KMS-11 (cell line): ENCODE results near the gene OS9.

ENCODE experiments used
- H2AFZ ChIP-seq: fragments of 200-600 bp; sonication (generic); 2 replicates; pipeline ENCODE4 v1.6.1; 2016; ENCODE audit warnings: antibody characterized with exemption, mixed run types, low read depth
- H3K27ac ChIP-seq: fragments of 200-600 bp; sonication (generic); 2 replicates; pipeline ENCODE4 v1.6.1; 2016; ENCODE audit warnings: mild to moderate bottlenecking, mixed run types
- H3K27me3 ChIP-seq: fragments of 200-600 bp; sonication (generic); 2 replicates; pipeline ENCODE4 v1.6.1; 2017; ENCODE audit warnings: mild to moderate bottlenecking, low read depth, mixed run types, moderate library complexity; ENCODE audit not compliant: insufficient read depth
- H3K36me3 ChIP-seq: fragments of 200-600 bp; sonication (generic); 2 replicates; pipeline ENCODE4 v1.6.1; 2017; ENCODE audit warnings: mild to moderate bottlenecking, mixed run types; ENCODE audit not compliant: insufficient read depth
- H3K4me1 ChIP-seq: fragments of 200-600 bp; sonication (generic); 2 replicates; pipeline ENCODE4 v1.6.1; 2016; ENCODE audit warnings: mild to moderate bottlenecking, low read depth, mixed run types; ENCODE audit not compliant: poor library complexity, severe bottlenecking
- H3K4me2 ChIP-seq: fragments of 200-600 bp; sonication (generic); 2 replicates; pipeline ENCODE4 v1.7.0; 2016; ENCODE audit warnings: mild to moderate bottlenecking, mixed run types
- H3K4me3 ChIP-seq: fragments of 200-600 bp; sonication (generic); IDR thresholded peaks from 2 replicates; pipeline ENCODE4 v1.6.1; 2017; ENCODE audit warnings: low read depth, low read length, mixed read lengths; ENCODE audit not compliant: insufficient read depth
- H3K79me2 ChIP-seq: fragments of 200-600 bp; sonication (generic); 2 replicates; pipeline ENCODE4 v1.6.1; 2016; ENCODE audit warnings: low read depth, mixed run types; ENCODE audit not compliant: insufficient read depth
- H3K9ac ChIP-seq: fragments of 200-600 bp; sonication (generic); 2 replicates; pipeline ENCODE4 v1.6.1; 2016; ENCODE audit warnings: mild to moderate bottlenecking, mixed run types
- H4K20me1 ChIP-seq: fragments of 200-600 bp; sonication (generic); 2 replicates; pipeline ENCODE4 v1.6.1; 2016; ENCODE audit warnings: mild to moderate bottlenecking, mixed run types; ENCODE audit not compliant: insufficient read depth
- CTCF ChIP-seq: fragments of 200-600 bp; sonication (generic); conservative IDR thresholded peaks from 2 replicates; pipeline ENCODE4 v1.6.1; 2017; ENCODE audit warnings: low read depth, mild to moderate bottlenecking, antibody characterized with exemption, low read length, moderate library complexity, mixed read lengths

Gene OS9

GRCh38 chr12:57753756-57754337, 59.9 kb downstream of the OS9 start:
- H3K4me3 ChIP-seq, result no peak overlapping the region

DNA sequence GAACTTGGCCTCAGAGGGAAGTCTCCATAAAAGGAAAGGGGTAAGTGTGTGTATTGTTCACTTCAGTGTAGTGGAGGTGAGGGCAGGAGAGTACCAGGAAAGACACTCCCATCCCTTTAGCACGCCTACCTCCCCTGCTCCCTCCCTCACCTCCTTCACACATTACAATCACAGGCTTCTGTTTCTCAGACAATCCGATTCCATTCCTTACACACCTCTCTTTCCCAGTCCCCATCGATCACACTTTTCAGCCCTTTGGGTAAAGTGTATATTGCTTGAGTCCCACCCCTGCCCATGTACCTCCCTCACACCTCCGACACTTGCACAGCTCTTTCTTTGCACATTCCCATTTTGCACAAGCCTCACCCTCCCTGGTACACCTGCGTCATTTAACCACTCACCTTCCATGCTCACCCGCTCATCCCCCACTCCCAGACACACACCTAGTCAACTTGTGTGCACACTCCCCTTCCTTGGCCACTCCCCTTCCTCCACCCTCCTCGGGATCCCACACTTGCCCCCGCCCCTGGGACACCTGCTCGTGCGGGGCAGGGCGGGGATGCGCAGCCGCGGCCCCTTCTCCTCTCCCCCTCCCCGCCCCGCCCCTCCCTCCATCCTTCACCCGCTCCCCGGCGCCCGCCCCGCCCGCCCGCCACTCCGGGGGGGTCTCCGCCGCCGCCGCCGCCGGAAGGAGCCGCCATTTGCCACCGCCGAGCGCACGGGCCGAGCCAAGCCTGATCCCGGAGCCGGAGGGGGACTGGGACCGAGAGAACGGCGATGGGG, 60.7 kb downstream of the OS9 start, which contains the start of gene MARCHF9:
Gene MARCHF9, plus strand, starts transcription at position 693 of the 783 bp plus-strand sequence. CDS start 426 bp downstream, outside the sequence.
- H3K4me1 ChIP-seq, result peaks cover 42% of the 10 kb centered on the region
- peak within 1 kb of the TSS; percentile 43 for H3K4me3 ChIP-seq
- no peaks in the 10 kb centered on the region for H4K20me1 ChIP-seq
- no peak for TF ChIP-seq CTCF
- no peaks in the 10 kb centered on the region for H3K27me3 ChIP-seq
- H3K4me2 ChIP-seq, result peak within 1 kb of the TSS; percentile 93
- peak within 1 kb of the TSS; percentile 38; the same call in 1 of the 2 replicates for H2AFZ ChIP-seq
- H3K36me3 ChIP-seq, result peaks cover 10% of the 10 kb centered on the region; the same call in 1 of the 2 replicates
- no peak within 1 kb of the TSS for H3K27ac ChIP-seq
- peaks cover 29% of the 10 kb centered on the region for H3K79me2 ChIP-seq
- peak within 1 kb of the TSS; percentile 8; the same call in 1 of the 2 replicates for H3K9ac ChIP-seq

More at GRCh38 chr12:57753756-57754337, 59.9 kb downstream of the OS9 start:
- TF ChIP-seq CTCF, result no peak
- no peaks in the 10 kb centered on the region for H4K20me1 ChIP-seq
- H3K4me2 ChIP-seq, result peak overlapping the region; percentile 80
- peak overlapping the region; percentile 38; the same call in 1 of the 2 replicates for H2AFZ ChIP-seq
- H3K4me1 ChIP-seq, result peaks cover 42% of the 10 kb centered on the region
- H3K9ac ChIP-seq, result no peak overlapping the region
- peaks cover 36% of the 10 kb centered on the region for H3K79me2 ChIP-seq
- H3K36me3 ChIP-seq, result peaks cover 17% of the 10 kb centered on the region; the same call in 1 of the 2 replicates
- no peak overlapping the region for H3K27ac ChIP-seq
- no peaks in the 10 kb centered on the region for H3K27me3 ChIP-seq

GRCh38 chr12:57755194-57755453, 61.2 kb downstream of the OS9 start:
- Histone ChIP-seq H3K9ac (no peak overlapping the region), H3K27me3 (no peaks in the 10 kb centered on the region), H3K36me3 (peaks cover 9% of the 10 kb centered on the region; the same call in 1 of the 2 replicates), H3K4me2 (no peak overlapping the region), H3K27ac (no peak overlapping the region), H3K4me3 (no peak overlapping the region), H3K4me1 (peaks cover 42% of the 10 kb centered on the region), H3K79me2 (peaks cover 25% of the 10 kb centered on the region), H4K20me1 (no peaks in the 10 kb centered on the region), H2AFZ (no peak overlapping the region)
- TF ChIP-seq CTCF, result no peak

- peak overlapping the region; percentile 21; the same call in 1 of the 2 replicates for H2AFZ ChIP-seq
- peak overlapping the region; percentile 93 for H3K4me2 ChIP-seq
- H4K20me1 ChIP-seq, result no peaks in the 10 kb centered on the region
- no peak overlapping the region for H3K27ac ChIP-seq
- H3K4me3 ChIP-seq, result peak overlapping the region; percentile 43
- H3K4me1 ChIP-seq, result peaks cover 36% of the 10 kb centered on the region
- peaks cover 3% of the 10 kb centered on the region; the same call in 1 of the 2 replicates for H3K36me3 ChIP-seq
- H3K27me3 ChIP-seq, result no peaks in the 10 kb centered on the region
- no peak for TF ChIP-seq CTCF
- H3K79me2 ChIP-seq, result peaks cover 19% of the 10 kb centered on the region
- peak overlapping the region; percentile 8; the same call in 1 of the 2 replicates for H3K9ac ChIP-seq
Observed at GRCh38 chr12:57755454-57756372, 61.8 kb downstream of the OS9 start.
